GM12878 (cell line): ENCODE measurements around the gene HCN3. TPM values are rescaled to one million over a fixed set of nuclear protein-coding genes. Genes with fewer than 3 reads are reported as not detected.

Source experiments
- CHD4 ChIP-seq: fragments of 200-600 bp; sonication (generic); IDR thresholded peaks from 2 replicates; pipeline ENCODE4 v1.6.1; 2016; ENCODE audit warnings: mild to moderate bottlenecking
- NFXL1 ChIP-seq: fragments of 450-650 bp; IDR thresholded peaks from 2 replicates; pipeline ENCODE4 v1.6.1; 2017; ENCODE audit warnings: antibody characterized with exemption, mild to moderate bottlenecking, borderline replicate concordance
- SPI1 ChIP-seq: IDR thresholded peaks from 2 replicates; pipeline ENCODE4 v1.6.1; 2011; ENCODE audit warnings: low read depth, mild to moderate bottlenecking, low read length, moderate library complexity, borderline replicate concordance; ENCODE audit not compliant: insufficient read depth
- polyA plus RNA-seq, 11 experiments: library from polyadenylated mRNA; depleted of rRNA in 4 of 11; unstranded in 6 of 11; stranded (reverse) in 5 of 11; fragments of >200 nt; fragmentation: Nextera tagmentation in 4 of 11; fragmentation: Illumina TruSeq in 1 of 11; extraction: Ambion mirVana in 4 of 11; extraction: Trizol in 1 of 11; gene quantifications; 1 replicate in 1 of 11; 2 replicates in 10 of 11; pipeline versions ENCODE4 v1.2.1 to v1.2.3, GENCODE V29; 2011 to 2016; ENCODE audit warnings: inconsistent platforms in 2 of 11, missing spikeins in 2 of 11, low read depth in 1 of 11
- total RNA-seq, 4 experiments: library from RNA; depleted of rRNA in 3 of 4; stranded (reverse); fragments of >200 nt in 3 of 4; fragmentation: Illumina TruSeq in 1 of 4; extraction: Trizol in 1 of 4; gene quantifications; 2 replicates each; pipeline versions ENCODE4 v1.2.1 to v1.2.3, GENCODE V29; 2013 to 2021
- TF ChIP-seq, protein P1 (sequence below): IDR thresholded peaks from 2 replicates; pipeline ENCODE4 v1.6.1; 2012; ENCODE audit warnings: mild to moderate bottlenecking, low read depth, low read length
- TF ChIP-seq, protein P2 (sequence below): IDR thresholded peaks from 2 replicates; pipeline ENCODE4 v1.6.1; 2012; ENCODE audit warnings: low read length, inconsistent platforms
- TF ChIP-seq, protein P3 (sequence below): fragments of 450-650 bp; IDR thresholded peaks from 2 replicates; pipeline ENCODE4 v1.6.1; 2018; ENCODE audit warnings: mild to moderate bottlenecking, low read depth, moderate library complexity; ENCODE audit not compliant: partially characterized antibody

HCN3 gene
- total and polyA plus RNA-seq, 10 of the 15 experiments (the other 5 are each of a cell fraction or from before 2014, with no cell fraction given) = 0.08 to 4.1 (median 1.8) TPM

DNA sequence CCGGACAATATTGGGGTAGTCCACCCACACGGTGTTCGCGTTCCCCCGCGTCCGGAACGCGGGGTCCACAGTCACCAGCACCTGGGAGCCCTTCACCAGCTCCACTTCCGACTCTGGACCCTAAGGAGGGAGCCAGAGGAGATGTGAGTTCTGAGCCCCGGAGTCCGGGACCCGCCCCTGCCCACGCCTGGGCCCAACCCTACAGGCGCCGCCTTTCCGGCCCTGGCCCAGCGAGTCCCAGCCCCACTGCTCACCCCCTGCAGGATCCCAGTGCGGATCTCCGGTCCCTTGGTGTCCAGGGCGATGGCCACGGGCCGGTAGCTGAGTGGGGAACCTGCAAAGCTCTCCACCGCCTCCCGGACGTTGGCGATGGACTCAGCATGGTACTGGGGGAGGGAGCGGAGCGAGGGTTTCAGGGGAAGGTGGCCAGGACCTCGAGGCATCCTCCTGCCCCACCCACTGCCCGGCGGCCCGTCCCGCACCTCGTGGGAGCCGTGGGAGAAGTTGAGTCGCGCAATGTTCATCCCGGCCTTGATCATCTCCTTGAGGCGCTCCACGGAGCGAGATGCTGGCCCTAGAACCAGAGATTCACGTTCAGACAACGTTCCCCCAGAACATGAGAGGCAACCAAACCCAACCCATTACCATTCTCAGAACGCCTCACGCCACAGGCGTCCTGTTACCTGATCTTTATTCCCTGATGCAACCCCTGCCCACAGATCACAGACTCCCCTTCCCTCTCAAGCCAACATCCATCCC, 18.1 kb downstream of the HCN3 start (continued):
- TF ChIP-seq, protein P1, sequence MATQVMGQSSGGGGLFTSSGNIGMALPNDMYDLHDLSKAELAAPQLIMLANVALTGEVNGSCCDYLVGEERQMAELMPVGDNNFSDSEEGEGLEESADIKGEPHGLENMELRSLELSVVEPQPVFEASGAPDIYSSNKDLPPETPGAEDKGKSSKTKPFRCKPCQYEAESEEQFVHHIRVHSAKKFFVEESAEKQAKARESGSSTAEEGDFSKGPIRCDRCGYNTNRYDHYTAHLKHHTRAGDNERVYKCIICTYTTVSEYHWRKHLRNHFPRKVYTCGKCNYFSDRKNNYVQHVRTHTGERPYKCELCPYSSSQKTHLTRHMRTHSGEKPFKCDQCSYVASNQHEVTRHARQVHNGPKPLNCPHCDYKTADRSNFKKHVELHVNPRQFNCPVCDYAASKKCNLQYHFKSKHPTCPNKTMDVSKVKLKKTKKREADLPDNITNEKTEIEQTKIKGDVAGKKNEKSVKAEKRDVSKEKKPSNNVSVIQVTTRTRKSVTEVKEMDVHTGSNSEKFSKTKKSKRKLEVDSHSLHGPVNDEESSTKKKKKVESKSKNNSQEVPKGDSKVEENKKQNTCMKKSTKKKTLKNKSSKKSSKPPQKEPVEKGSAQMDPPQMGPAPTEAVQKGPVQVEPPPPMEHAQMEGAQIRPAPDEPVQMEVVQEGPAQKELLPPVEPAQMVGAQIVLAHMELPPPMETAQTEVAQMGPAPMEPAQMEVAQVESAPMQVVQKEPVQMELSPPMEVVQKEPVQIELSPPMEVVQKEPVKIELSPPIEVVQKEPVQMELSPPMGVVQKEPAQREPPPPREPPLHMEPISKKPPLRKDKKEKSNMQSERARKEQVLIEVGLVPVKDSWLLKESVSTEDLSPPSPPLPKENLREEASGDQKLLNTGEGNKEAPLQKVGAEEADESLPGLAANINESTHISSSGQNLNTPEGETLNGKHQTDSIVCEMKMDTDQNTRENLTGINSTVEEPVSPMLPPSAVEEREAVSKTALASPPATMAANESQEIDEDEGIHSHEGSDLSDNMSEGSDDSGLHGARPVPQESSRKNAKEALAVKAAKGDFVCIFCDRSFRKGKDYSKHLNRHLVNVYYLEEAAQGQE = no peak
- TF ChIP-seq SPI1 = no peak
- TF ChIP-seq CHD4 = no peak
- TF ChIP-seq, protein P2, sequence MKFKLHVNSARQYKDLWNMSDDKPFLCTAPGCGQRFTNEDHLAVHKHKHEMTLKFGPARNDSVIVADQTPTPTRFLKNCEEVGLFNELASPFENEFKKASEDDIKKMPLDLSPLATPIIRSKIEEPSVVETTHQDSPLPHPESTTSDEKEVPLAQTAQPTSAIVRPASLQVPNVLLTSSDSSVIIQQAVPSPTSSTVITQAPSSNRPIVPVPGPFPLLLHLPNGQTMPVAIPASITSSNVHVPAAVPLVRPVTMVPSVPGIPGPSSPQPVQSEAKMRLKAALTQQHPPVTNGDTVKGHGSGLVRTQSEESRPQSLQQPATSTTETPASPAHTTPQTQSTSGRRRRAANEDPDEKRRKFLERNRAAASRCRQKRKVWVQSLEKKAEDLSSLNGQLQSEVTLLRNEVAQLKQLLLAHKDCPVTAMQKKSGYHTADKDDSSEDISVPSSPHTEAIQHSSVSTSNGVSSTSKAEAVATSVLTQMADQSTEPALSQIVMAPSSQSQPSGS = no peak
- TF ChIP-seq, protein P3, sequence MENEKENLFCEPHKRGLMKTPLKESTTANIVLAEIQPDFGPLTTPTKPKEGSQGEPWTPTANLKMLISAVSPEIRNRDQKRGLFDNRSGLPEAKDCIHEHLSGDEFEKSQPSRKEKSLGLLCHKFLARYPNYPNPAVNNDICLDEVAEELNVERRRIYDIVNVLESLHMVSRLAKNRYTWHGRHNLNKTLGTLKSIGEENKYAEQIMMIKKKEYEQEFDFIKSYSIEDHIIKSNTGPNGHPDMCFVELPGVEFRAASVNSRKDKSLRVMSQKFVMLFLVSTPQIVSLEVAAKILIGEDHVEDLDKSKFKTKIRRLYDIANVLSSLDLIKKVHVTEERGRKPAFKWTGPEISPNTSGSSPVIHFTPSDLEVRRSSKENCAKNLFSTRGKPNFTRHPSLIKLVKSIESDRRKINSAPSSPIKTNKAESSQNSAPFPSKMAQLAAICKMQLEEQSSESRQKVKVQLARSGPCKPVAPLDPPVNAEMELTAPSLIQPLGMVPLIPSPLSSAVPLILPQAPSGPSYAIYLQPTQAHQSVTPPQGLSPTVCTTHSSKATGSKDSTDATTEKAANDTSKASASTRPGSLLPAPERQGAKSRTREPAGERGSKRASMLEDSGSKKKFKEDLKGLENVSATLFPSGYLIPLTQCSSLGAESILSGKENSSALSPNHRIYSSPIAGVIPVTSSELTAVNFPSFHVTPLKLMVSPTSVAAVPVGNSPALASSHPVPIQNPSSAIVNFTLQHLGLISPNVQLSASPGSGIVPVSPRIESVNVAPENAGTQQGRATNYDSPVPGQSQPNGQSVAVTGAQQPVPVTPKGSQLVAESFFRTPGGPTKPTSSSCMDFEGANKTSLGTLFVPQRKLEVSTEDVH = no peak
- no peak for TF ChIP-seq NFXL1
- TF ChIP-seq, all 136 proteins: peak for 0
